Lower leg skin (tissue), 3 donors: ENCODE results near the gene SYT2.

Experiments
- CTCF ChIP-seq, 3 donors: fragments of 450-650 bp; IDR thresholded peaks; one replicate each; pipeline ENCODE4 v1.5.1; 2016; ENCODE audit warnings: antibody characterized with exemption in 3 of 3, mild to moderate bottlenecking in 3 of 3, moderate library complexity in 2 of 3
- POLR2A ChIP-seq, 2 donors: fragments of 450-650 bp; IDR thresholded peaks; one replicate each; pipeline ENCODE4 v1.6.1; 2016 to 2017; ENCODE audit warnings: antibody characterized with exemption in 2 of 2, mild to moderate bottlenecking in 1 of 2, moderate library complexity in 1 of 2

GRCh38 chr1:202578565-202578964 is 131.7 kb downstream of the SYT2 start:
- TF ChIP-seq CTCF (IDR thresholded peaks at IDR 0.05) (no peak), POLR2A (IDR thresholded peaks at IDR 0.05) (no peak)
